Measurements from ENCODE around the gene TRAPPC2L.

TRAPPC2L gene

GRCh38 chr16:88855176-88855575 lies 1.8 kb upstream of the TRAPPC2L start:
- Histone ChIP-seq H3K9me3 (no peaks in the 10 kb centered on the region), H3K4me1 (ENCODE audit: control insufficient read depth in 1 of 2, insufficient read depth in 1 of 2, low read depth in 1 of 2, low read length in 1 of 2) (peaks cover 73% of the 10 kb centered on the region in 2 experiments), H3K36me3 (peaks cover 23% of the 10 kb centered on the region), H3K27me3 (no peaks in the 10 kb centered on the region), H3K4me3 (ENCODE audit: low read depth in 1 of 2, low read length in 1 of 2) (peak overlapping the region; percentile 62 to 70), H3K27ac (peak overlapping the region; percentile 94)
- TF ChIP-seq CTCF (IDR thresholded peaks at IDR 0.05), result no peak

GRCh38 chr16:88855736-88856121 lies 1.2 kb upstream of the TRAPPC2L start:
- no peak for TF ChIP-seq CTCF (IDR thresholded peaks at IDR 0.05)
- H3K4me3 ChIP-seq (ENCODE audit: low read depth in 1 of 2, low read length in 1 of 2), result peak overlapping the region; percentile 62 to 70
- H3K4me1 ChIP-seq (ENCODE audit: control insufficient read depth in 1 of 2, insufficient read depth in 1 of 2, low read depth in 1 of 2, low read length in 1 of 2), result peaks cover 73% of the 10 kb centered on the region in 2 experiments
- peaks cover 23% of the 10 kb centered on the region for H3K36me3 ChIP-seq
- no peaks in the 10 kb centered on the region for H3K9me3 ChIP-seq
- H3K27ac ChIP-seq, result peak overlapping the region; percentile 94
- no peaks in the 10 kb centered on the region for H3K27me3 ChIP-seq

DNA sequence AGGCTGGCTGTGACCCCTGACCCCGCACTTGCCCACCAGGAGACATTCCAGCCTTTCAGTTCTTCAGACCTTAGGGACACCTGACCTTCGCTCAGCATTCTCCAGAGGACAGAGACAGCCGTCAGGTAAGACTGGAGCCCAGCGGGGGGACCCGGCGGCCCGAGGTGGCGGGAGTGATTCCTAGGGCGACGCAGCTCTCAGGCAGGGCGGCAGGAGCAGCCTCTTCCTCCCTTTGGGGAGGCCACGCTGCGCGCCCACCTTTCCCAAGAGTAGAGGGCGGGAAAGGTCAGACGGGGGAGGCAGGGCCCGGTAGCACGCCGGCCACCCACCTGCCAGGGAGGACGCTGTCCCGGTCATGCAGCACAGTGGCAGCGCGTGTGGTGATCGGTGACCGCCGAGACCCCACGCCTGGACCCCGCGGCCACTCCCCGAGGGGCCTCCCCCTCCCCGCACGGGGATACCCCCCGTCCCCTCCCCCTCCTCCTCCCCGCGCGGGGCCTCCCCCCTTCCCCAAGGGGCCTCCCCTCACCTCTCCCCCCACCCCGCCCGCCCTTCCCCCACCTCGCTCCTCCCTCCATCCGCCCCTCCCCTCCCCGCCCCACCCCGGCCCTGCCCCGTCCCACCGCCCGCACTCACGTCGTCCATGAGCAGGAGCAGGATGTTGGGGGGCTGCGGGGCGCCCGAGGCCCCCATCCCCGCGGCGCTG lies 652 bp upstream of the TRAPPC2L start:
- Histone ChIP-seq H3K4me3 (ENCODE audit: low read depth in 1 of 2, low read length in 1 of 2) (peak overlapping the region; percentile 70 to 97), H3K36me3 (peaks cover 23% of the 10 kb centered on the region), H3K4me1 (ENCODE audit: control insufficient read depth in 1 of 2, insufficient read depth in 1 of 2, low read depth in 1 of 2, low read length in 1 of 2) (peaks cover 73% of the 10 kb centered on the region in 2 experiments), H3K27me3 (no peaks in the 10 kb centered on the region), H3K27ac (peak overlapping the region; percentile 94), H3K9me3 (no peaks in the 10 kb centered on the region)
- TF ChIP-seq CTCF (IDR thresholded peaks at IDR 0.05), result no peak

- H3K4me1 ChIP-seq (ENCODE audit: control insufficient read depth in 1 of 2, insufficient read depth in 1 of 2, low read depth in 1 of 2, low read length in 1 of 2), result peaks cover 57 to 62% of the 10 kb centered on the region in 2 experiments
- no peaks in the 10 kb centered on the region for H3K27me3 ChIP-seq
- peak overlapping the region; percentile 70 to 97 for H3K4me3 ChIP-seq (ENCODE audit: low read depth in 1 of 2, low read length in 1 of 2)
- TF ChIP-seq CTCF (IDR thresholded peaks at IDR 0.05), result no peak
- peaks cover 29% of the 10 kb centered on the region for H3K36me3 ChIP-seq
- no peaks in the 10 kb centered on the region for H3K9me3 ChIP-seq
- peak overlapping the region; percentile 94 for H3K27ac ChIP-seq
These were observed 907 bp downstream of the TRAPPC2L start for GRCh38 chr16:88857728-88858339.

DNA sequence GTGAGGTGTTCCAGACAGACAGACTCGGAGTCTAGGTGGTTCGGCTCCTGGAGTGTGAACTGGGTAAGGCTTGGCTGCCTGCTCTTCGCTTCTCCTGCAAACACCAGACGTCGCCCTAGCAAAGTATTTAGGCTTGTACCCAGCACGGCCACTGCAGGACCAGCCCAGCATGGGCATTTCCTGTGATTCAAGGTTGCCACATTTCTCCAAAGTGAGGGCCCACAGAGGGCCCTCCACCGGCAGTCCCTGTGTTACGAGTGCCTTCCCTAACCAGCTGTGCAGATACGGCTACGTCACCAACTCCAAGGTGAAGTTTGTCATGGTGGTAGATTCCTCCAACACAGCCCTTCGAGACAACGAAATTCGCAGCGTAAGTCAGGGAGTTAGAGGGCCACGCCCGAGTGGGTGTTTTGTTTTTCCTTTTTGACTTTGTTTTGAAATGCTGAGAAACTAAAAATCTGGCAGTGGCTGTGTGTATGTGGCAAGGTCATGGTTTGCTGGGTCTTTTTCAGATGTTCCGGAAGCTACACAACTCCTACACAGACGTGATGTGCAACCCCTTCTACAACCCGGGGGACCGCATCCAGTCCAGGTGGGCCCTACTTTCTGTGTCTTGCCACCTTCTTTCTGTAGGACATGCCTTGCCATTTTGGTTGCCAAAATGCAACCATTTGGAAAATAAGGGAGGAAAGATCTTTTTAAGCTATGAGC lies 2.6 kb downstream of the TRAPPC2L start:
- Histone ChIP-seq H3K36me3 (peaks cover 31% of the 10 kb centered on the region), H3K9me3 (no peaks in the 10 kb centered on the region), H3K27me3 (no peaks in the 10 kb centered on the region), H3K27ac (peak overlapping the region; percentile 2), H3K4me3 (ENCODE audit: low read depth in 1 of 2, low read length in 1 of 2) (no peak overlapping the region), H3K4me1 (ENCODE audit: control insufficient read depth in 1 of 2, insufficient read depth in 1 of 2, low read depth in 1 of 2, low read length in 1 of 2) (peaks cover 40 to 45% of the 10 kb centered on the region in 2 experiments)
- no peak for TF ChIP-seq CTCF (IDR thresholded peaks at IDR 0.05)

Data from neutrophil (primary cell).